Iris pigment epithelial cell (primary cell): ENCODE results near the gene POLR1C.
"Not testable (repeated sequence)": the region's sequence is repeated elsewhere in the genome, so short reads cannot be mapped to it uniquely, and the experiment has no call there.

Experiments
- DNase-seq: peaks from one replicate; pipeline ENCODE4 v3.0.0-alpha.2; 2011; ENCODE audit warnings: low read depth

Gene POLR1C

DNA sequence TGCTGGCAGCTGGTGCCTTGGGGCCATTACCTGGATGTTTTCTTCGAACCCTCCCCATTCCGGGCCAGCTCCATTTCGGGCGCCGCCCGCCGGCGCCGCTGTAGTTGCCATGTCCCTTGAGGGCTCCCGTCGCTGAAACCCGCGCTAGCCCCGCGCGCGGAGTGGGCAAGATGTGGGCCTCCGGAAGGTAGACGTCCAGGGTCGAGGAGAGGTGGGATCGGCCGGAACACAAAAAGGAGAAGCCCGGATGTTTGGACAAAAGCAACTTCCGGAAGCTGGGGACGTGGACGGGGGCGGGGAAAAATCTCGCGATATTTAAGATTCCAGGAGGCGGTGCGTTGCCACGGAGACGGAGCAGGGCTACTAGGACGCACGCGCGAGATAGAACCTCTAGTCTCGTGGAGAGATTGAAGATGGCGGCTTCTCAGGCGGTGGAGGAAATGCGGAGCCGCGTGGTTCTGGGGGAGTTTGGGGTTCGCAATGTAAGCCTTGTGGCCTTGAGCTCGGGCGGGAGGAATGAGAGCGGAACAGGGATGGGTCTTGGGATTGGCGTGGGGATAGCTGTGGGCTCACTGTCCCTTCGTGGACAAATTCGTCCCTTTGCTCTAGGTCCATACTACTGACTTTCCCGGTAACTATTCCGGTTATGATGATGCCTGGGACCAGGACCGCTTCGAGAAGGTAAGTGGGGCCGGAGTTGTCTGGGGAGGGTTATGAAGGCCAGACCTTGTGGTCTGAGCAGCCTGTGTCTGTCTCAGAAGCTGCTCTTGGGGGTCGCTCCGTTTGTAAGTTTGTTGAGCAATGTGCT is at the start of gene POLR1C, which contains the start of gene YIPF3:
TSS of gene POLR1C (plus strand) at position 393 of the 808 bp plus-strand sequence. CDS start at position 414, 21 bp downstream.
TSS of gene YIPF3 (minus strand) at position 230 of the 808 bp plus-strand sequence. CDS start at position 111, 119 bp downstream.
- peak; percentile 98 for DNase-seq

- DNase-seq, result not testable (repeated sequence)
These were observed 49.6 kb upstream of the POLR1C start for GRCh38 chr6:43467265-43467664.

- no peak for DNase-seq
These were observed 49.1 kb upstream of the POLR1C start for GRCh38 chr6:43467752-43468151.

- no peak for DNase-seq
These were observed 48.6 kb upstream of the POLR1C start for GRCh38 chr6:43468240-43468639.

- no peak for DNase-seq
These were observed 47.9 kb upstream of the POLR1C start for GRCh38 chr6:43468748-43469681.

GRCh38 chr6:43469947-43470346 is 46.9 kb upstream of the POLR1C start:
- no peak for DNase-seq

GRCh38 chr6:43471399-43471798 is 45.5 kb upstream of the POLR1C start:
- DNase-seq, result no peak

GRCh38 chr6:43472515-43472914 is 44.4 kb upstream of the POLR1C start:
- no peak for DNase-seq

DNA sequence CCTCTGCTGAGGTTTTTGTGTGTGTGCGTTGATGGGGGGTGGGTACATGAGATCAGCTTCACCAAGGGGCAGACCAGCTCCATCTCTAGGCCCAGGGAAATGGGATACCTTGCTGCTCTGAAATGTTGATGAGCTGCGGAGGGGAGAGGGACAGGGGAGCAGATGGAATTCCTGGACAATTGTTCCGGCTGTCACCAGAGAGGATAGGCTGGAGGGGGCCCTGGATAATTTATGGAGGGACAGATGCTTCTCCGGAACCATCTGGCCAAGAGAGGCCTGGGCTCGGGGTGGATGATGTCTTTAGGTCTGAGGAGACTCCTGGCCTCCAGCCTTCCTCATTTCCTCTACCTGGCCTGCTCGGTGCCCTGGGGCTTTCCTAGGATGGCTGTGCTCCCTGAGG is 41.4 kb upstream of the POLR1C start:
- no peak for DNase-seq

GRCh38 chr6:43476746-43477145 is 40.1 kb upstream of the POLR1C start:
- DNase-seq, result no peak

- DNase-seq, result peak; percentile 84
These were observed 39.5 kb upstream of the POLR1C start, which contains the start of gene TJAP1 for GRCh38 chr6:43477235-43478007. Gene TJAP1, plus strand, starts transcription at chr6:43477570. Its CDS starts 21,432 bp downstream, at chr6:43499002.

DNA sequence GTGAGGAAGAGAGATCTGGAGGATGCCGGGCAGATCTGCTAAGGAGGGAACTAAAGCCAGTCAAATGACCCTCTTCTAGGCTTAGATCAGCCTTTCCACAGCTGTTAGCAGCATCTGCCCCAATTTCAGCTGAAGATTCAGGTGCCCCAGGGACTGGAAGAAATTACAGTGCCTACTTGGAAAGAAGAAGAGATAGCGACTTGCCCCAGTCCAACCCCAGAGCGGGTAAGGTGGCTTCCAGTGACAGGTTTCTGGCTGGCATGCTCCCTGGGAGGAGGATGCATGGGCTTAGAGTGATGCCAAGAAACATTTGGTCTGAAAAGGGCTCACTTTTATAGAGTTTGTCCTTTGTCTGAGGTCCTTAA is 38.9 kb upstream of the POLR1C start:
- DNase-seq, result no peak

DNA sequence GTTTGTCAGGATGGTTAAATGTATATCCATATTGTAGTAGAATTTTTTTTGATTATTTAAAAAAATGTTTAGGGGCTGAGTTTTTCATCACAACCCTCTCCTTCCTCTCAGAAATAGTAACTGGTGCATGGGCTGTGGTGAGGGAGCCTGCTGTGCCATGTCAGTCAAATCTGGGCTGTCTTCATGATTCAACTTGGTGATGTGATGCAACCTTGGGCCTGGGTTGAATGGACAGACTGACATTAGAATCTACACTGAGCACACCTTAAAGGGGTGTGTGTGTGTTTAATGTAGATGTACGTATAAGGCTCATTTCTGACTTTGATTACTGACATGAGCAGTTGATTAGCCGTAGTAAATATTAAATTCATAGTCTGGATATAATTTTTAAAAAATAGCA is 35.8 kb upstream of the POLR1C start:
- peak; percentile 47 for DNase-seq

DNA sequence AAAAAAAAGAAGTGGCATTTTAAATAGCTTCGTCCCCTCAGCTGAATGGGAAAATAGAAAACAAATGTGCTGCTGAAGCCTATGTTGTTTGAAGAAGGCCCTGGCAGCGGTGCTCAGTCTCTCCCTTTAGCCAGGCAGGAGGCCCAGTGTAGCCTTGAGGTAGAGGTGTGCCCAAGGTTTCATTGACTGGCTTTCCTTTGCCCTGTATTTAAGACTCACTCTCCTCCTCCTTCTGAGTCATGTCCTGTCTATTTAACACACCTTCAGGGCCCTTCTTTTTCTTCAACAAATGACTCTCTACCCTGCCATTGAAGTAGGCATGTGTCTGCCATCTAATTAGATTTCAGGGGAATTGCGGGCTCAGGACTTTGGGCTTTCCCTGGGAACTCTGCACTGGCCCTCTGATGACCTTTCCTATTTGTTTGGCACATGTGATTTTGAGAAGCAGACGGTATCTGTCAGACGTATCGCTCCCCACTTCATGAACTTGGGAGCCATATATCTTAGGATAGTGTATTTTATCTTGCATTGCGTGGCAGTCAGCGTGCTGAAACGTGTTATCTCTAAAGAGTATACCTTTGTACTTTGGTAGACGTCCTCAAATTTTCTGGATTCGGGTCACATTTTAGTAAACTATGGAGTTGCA is 35.2 kb upstream of the POLR1C start:
- no peak for DNase-seq

DNA sequence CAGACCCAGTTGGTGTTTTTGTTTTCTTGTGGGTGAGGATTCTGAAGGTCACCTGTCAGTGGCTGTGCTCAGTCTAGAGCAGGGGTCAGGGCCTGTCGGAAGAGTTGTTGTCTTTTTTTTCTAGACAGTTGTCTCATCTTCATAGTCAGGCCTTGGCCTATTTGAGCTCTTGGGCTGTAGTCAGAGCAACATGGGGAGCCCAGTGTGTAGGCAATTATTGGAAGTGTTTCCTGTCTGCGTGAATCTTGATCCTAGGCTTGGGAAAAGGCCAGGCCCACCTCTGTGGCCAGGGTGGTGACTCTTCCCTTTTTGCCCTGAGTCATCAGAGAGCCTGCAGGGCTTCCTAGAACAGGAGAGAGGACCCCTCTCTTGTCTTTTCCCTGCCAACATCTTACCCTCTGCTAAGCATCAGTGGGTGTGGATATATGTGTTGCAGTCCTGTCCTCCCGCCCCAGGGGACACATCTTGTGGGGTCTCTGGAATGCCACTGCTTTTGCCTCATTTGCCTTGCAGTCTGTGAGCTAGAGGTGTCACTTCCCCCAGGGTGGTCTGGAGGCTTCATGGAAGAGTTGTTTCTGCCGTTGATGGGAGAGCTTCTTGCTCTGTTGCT is 28.1 kb upstream of the POLR1C start:
- no peak for DNase-seq

DNA sequence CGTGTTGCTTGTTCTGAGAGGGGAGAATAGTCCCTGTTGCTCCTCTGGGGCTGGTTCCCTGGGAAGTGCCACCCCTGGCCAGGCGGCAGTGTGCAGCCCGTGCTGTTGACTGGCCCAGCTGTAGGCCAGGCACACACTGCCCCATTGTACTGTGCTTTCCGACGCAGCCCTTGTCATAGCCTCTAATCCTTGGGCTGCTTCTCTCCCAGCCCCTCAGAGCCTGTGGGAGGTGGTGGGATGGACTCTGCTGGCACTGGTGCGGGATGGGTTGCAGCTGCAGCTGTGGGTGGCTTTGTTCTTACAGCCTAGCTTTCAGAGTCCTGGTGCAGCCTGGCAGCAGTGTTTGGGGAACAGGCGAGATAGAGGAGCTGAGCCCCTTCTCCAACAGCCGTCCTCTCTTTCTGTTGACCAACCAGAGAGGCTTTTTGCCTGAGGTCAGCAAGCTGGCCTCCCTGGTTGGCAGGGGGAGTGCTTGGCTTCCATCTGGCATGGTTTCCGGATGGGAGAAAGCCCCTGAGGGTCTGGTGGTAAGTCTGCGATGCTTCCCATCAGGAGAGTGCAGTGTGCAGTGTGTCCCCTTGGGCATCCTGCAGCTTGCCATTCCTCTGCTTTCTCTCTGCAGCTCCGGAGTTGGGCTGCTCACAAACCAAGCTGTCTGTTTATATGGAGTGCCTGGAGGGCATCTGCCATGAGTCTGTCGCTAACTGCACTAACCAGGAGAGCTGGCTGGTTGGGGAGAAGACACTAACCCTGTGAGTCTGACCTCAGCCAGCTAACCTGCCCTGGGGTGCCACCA is 27.4 kb upstream of the POLR1C start:
- DNase-seq, result no peak

GRCh38 chr6:43490523-43490939 is 26.4 kb upstream of the POLR1C start:
- DNase-seq, result no peak

- DNase-seq, result peak; percentile 83
These were observed 24.9 kb upstream of the POLR1C start for GRCh38 chr6:43491750-43492661.

DNA sequence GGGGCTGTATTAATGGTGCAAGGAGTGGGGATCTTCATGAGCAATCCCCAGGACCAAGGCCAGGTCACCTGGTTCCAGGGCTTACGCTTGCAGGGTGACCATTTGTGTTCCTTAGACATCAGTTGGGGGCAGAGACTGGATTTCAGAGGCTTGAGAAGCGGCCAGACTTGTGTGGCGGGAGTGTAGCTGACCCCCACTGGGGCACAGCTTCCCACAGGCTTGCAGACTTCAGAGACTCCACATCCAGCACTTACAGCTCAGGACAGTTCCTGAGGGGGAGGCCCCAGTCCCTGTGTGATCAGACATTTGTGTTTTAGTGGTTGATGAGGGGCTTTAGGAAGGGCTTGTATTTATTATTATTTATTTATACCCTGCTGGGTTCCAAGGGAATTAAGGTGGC is 24.2 kb upstream of the POLR1C start:
- DNase-seq, result peak; percentile 37
